MG63 (cell line): Measurements from ENCODE around the gene RNF103. TPM values are rescaled to one million over a fixed set of nuclear protein-coding genes. Genes with fewer than 3 reads are reported as not detected.

ENCODE experiments used
- DNase-seq: peaks from one replicate; pipeline ENCODE4 v3.0.0-alpha.2; 2020
- H3K27me3 ChIP-seq: fragments of 250-450 bp; sonication (Bioruptor Pico); 2 replicates; pipeline ENCODE4 v1.5.1; 2020; ENCODE audit warnings: mild to moderate bottlenecking, moderate library complexity
- H3K36me3 ChIP-seq: fragments of 250-450 bp; sonication (Bioruptor Pico); 2 replicates; pipeline ENCODE4 v1.5.1; 2020; ENCODE audit warnings: mild to moderate bottlenecking, moderate library complexity
- H3K4me3 ChIP-seq: fragments of 250-450 bp; sonication (Bioruptor Pico); 2 replicates; pipeline ENCODE4 v1.5.1; 2020; ENCODE audit warnings: mild to moderate bottlenecking, moderate library complexity
- H3K9me3 ChIP-seq: fragments of 250-450 bp; sonication (Bioruptor Pico); 2 replicates; pipeline ENCODE4 v1.5.1; 2020; ENCODE audit warnings: mild to moderate bottlenecking, moderate library complexity
- total RNA-seq: library from RNA; depleted of rRNA; stranded (reverse); fragments of >200 nt; shearing (Covaris generic); gene quantifications from 2 replicates; pipeline ENCODE4 v1.2.3, GENCODE V29; 2014; ENCODE audit warnings: low replicate concordance; rRNA removed

RNF103 gene
- total RNA-seq, 1 experiment from 2014 or later, result 10.0 TPM

- Histone ChIP-seq H3K4me3 (no peak overlapping the region), H3K9me3 (peaks cover 3% of the 10 kb centered on the region), H3K27me3 (no peaks in the 10 kb centered on the region), H3K36me3 (peaks cover 16% of the 10 kb centered on the region)
- no peak for DNase-seq
These were observed 67.2 kb downstream of the RNF103 start for GRCh38 chr2:86556508-86556907.

Other genes with a start within 250 kb of the RNF103 start
- 12.5 and 27.9 TPM in 2 replicates for gene KDM3A, start 182.5 kb downstream of the RNF103 start, total RNA-seq
- gene CHMP3, start 60.4 kb downstream of the RNF103 start, total RNA-seq, result 52.5 and 69.4 TPM in 2 replicates
- 27.3 and 46.6 TPM in 2 replicates for gene RMND5A, start 96.4 kb upstream of the RNF103 start, total RNA-seq
- gene CD8A, start 167.0 kb upstream of the RNF103 start, total RNA-seq, result not detected in 2 replicates
- gene CD8B, start 238.0 kb upstream of the RNF103 start, total RNA-seq, result not detected in 2 replicates